PFSK-1 (cell line): ENCODE results near the gene COQ9. TPM values are rescaled to one million over a fixed set of nuclear protein-coding genes. Genes with fewer than 3 reads are reported as not detected.

Experiments
- FOXP2 ChIP-seq: optimal IDR thresholded peaks from 2 replicates; pipeline ENCODE3; 2011; ENCODE audit warnings: borderline replicate concordance, control low read depth, inconsistent platforms; ENCODE audit not compliant: insufficient read depth; ENCODE audit errors: extremely low read length, extremely low read depth
- POLR2AphosphoS5 ChIP-seq: IDR thresholded peaks from 2 replicates; pipeline ENCODE4 v1.6.1; 2012; ENCODE audit warnings: low read depth, mild to moderate bottlenecking, control low read depth, low read length, moderate library complexity
- SIN3A ChIP-seq: IDR thresholded peaks from 2 replicates; pipeline ENCODE4 v1.6.1; 2012; ENCODE audit warnings: mild to moderate bottlenecking, low read length, moderate library complexity, borderline replicate concordance; ENCODE audit not compliant: insufficient read depth
- TAF1 ChIP-seq: IDR thresholded peaks from 2 replicates; pipeline ENCODE4 v1.6.1; 2012; ENCODE audit warnings: low read length, control low read depth, borderline replicate concordance; ENCODE audit not compliant: insufficient read depth
- polyA plus RNA-seq: library from polyadenylated mRNA; unstranded; fragments of >200 nt; gene quantifications from one replicate; pipeline ENCODE4 v1.2.1, GENCODE V29; 2012; ENCODE audit warnings: low read depth, missing spikeins; ENCODE audit not compliant: insufficient read length
- TF ChIP-seq, protein P1 (sequence below), 2 experiments: IDR thresholded peaks; 2 replicates each; pipeline versions ENCODE4 v1.6.1 to v1.8.0; 2011 to 2012; ENCODE audit warnings: low read depth in 2 of 2, low read length in 2 of 2, control low read depth in 1 of 2, inconsistent platforms in 1 of 2, mild to moderate bottlenecking in 1 of 2, moderate library complexity in 1 of 2; ENCODE audit not compliant: insufficient read depth in 1 of 2

The COQ9 gene, protein sequence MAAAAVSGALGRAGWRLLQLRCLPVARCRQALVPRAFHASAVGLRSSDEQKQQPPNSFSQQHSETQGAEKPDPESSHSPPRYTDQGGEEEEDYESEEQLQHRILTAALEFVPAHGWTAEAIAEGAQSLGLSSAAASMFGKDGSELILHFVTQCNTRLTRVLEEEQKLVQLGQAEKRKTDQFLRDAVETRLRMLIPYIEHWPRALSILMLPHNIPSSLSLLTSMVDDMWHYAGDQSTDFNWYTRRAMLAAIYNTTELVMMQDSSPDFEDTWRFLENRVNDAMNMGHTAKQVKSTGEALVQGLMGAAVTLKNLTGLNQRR
- polyA plus RNA-seq = 61.0 TPM

DNA sequence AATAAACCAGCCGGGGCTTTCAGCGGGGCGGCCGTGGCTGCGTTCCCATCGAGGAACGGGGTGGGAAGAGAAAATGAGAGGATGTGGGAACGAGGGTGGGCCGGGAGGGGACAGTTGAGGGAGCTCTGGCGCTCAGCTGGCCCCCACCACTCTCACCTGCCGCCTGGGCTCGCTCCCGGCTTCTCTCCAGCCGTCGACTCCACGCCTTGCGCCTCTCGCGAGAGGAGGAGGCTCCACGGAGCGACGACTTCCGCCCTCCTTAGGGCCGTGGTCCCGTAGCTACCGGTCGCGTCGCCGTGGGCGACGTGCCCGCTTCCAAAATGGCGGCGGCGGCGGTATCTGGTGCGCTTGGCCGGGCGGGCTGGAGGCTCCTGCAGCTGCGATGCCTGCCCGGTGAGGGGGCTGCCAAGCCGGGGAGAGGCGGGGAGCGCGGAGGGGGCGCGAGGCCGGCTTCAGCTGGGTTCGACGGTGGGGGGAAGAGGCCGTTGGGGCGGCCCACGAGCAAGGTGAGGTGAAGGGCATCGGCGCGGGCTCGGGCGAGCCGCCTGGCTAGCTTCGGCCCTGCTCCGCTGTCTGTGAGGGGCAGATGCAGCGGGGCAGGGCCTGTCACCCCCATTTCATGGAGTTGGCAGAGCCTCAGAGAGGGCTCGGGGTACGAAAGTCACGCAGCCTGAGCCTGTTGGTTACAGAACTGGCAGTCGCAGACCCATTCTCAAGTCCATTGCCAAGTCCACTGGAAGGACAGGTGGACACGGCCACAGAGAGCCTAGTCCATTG, at the start of gene COQ9, which contains the start of gene CIAPIN1:
Gene COQ9, plus strand, starts transcription at position 294 of the 777 bp plus-strand sequence. Its CDS starts 27 bp downstream, at position 321.
Gene CIAPIN1, minus strand, starts transcription at position 200 of the 777 bp plus-strand sequence. CDS start 6,457 bp downstream, outside the sequence.
- TF ChIP-seq, protein P1, sequence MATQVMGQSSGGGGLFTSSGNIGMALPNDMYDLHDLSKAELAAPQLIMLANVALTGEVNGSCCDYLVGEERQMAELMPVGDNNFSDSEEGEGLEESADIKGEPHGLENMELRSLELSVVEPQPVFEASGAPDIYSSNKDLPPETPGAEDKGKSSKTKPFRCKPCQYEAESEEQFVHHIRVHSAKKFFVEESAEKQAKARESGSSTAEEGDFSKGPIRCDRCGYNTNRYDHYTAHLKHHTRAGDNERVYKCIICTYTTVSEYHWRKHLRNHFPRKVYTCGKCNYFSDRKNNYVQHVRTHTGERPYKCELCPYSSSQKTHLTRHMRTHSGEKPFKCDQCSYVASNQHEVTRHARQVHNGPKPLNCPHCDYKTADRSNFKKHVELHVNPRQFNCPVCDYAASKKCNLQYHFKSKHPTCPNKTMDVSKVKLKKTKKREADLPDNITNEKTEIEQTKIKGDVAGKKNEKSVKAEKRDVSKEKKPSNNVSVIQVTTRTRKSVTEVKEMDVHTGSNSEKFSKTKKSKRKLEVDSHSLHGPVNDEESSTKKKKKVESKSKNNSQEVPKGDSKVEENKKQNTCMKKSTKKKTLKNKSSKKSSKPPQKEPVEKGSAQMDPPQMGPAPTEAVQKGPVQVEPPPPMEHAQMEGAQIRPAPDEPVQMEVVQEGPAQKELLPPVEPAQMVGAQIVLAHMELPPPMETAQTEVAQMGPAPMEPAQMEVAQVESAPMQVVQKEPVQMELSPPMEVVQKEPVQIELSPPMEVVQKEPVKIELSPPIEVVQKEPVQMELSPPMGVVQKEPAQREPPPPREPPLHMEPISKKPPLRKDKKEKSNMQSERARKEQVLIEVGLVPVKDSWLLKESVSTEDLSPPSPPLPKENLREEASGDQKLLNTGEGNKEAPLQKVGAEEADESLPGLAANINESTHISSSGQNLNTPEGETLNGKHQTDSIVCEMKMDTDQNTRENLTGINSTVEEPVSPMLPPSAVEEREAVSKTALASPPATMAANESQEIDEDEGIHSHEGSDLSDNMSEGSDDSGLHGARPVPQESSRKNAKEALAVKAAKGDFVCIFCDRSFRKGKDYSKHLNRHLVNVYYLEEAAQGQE (IDR thresholded peaks at IDR 0.05; ENCODE audit: insufficient read depth in 1 of 2, low read depth in 2 of 2, low read length in 2 of 2) = peak; percentile 24 to 55; a peak in 1 of 4 replicates
- TF ChIP-seq POLR2AphosphoS5 = peak; percentile 93
- TF ChIP-seq FOXP2 = peak; percentile 16
- TF ChIP-seq SIN3A = peak; percentile 81; the same call in 1 of the 2 replicates
- peak; percentile 99 for TF ChIP-seq TAF1

DNA sequence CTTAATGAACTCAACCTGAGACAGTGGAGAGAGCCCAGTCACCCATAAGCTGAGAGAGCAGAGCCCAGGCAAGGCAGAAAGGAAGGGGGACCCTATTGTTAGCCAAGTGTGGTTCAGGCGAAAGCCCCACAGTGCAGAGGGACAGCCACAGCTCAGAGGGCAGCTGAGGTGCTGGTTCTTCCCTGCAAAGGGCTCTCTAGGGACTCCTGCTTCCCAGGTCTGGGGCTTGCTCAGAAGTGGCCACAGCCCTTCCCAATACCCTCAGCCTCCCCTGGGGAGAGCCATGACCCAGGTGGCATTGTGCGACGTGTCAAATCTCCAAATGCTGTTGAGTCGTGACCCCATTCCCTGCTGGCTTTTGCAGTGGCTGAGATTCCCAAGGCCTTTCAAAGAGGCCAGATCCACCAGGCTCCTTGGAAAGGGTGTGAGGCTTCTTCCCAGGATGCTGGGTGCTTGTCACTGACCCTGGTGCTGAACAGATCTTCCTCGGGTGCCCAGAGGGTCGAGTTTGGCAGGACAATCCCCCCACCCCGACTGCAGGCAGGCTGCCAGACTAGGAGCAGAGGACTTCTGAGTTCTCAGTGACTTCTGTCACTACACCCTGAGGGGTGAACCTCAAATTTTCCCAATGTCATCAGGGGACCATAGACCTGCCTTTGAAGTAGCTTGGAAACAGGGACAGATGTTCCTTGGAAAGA, 45.2 kb upstream of the COQ9 start:
- TF ChIP-seq SIN3A (no peak), POLR2AphosphoS5 (no peak), FOXP2 (no peak), TAF1 (no peak)
- TF ChIP-seq, protein P1 (IDR thresholded peaks at IDR 0.05; ENCODE audit: insufficient read depth in 1 of 2, low read depth in 2 of 2, low read length in 2 of 2) = peak; percentile 40 to 80; a peak in 2 of 4 replicates

DNA sequence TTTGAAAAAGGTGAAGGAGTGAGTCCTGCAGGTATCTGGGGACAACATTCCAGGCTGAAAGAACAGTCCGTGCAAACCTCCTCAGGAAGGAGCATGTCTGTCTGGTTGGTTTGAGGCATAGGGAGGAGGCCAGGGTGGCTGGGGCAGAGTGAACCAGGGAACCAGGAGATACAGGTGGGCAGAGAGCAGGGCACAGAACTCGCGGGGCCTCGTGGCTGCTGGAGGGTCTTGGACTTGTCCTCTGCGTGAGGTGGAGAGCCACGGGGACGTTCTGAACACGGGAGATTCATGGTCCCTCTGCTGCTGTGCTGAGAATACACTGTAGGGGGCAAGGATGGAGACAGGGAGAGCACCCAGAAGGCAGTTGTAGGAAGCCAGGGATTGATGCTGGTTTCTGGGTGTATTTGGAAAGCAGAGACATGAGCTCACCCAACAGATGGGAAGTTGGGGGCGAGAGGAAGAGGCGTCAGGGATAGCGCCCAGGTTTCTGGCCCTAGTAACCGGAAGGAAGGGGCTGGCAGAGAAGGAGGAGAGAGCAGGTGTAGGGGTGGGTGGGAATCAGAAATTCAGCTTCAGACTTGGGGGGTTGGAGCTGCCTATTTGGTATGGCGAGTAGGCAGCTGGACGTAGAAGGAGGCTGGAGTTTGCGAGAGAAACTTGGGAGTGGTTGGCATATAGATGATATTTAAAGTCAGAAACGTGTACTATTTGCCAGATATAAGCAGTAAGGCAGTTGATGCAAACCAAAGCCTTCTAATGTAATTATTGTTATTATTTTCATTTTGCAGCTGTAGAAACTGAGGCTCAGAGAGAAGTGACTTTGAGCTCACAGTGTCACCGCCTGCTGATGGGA, 43.1 kb upstream of the COQ9 start, which contains the start of gene CCL17:
Gene CCL17, plus strand, starts transcription at position 803 of the 853 bp plus-strand sequence. CDS start 9,166 bp downstream, outside the sequence.
- TF ChIP-seq TAF1 (no peak), FOXP2 (no peak), POLR2AphosphoS5 (no peak)
- TF ChIP-seq, protein P1 (IDR thresholded peaks at IDR 0.05; ENCODE audit: insufficient read depth in 1 of 2, low read depth in 2 of 2, low read length in 2 of 2) = no peak

DNA sequence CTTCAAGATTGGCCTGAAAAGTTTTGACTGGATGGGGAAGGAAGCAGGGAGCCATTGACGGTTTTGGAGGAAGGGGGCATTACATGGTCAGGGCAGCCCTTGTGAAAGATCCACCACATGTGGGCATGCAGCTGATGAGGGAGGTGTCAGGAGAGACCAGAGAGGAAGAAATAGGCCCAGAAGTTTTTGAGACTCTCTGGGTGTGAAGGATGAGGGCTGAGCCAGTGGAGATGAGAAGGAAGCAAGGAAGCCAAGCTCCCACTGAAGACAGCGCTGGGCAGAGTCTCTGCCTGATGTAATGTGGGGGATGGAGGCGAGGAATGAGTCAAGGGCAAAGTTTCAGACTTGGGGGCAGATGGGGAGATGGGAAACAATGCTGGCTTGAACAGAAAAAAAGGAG, 42.2 kb upstream of the COQ9 start:
- TF ChIP-seq, protein P1 (IDR thresholded peaks at IDR 0.05; ENCODE audit: insufficient read depth in 1 of 2, low read depth in 2 of 2, low read length in 2 of 2) = no peak
- TF ChIP-seq TAF1 (no peak), SIN3A (no peak), FOXP2 (no peak)
